ENCODE measurements around the gene SCN9A.
"Not testable (repeated sequence)": the region's sequence is repeated elsewhere in the genome, so short reads cannot be mapped to it uniquely, and the experiment has no call there.

The SCN9A gene

GRCh38 chr2:166373951-166374350 is 1.8 kb downstream of the SCN9A start:
- DNase-seq, result no peak

GRCh38 chr2:166373539-166373938 is 2.2 kb downstream of the SCN9A start:
- DNase-seq, result no peak

DNA sequence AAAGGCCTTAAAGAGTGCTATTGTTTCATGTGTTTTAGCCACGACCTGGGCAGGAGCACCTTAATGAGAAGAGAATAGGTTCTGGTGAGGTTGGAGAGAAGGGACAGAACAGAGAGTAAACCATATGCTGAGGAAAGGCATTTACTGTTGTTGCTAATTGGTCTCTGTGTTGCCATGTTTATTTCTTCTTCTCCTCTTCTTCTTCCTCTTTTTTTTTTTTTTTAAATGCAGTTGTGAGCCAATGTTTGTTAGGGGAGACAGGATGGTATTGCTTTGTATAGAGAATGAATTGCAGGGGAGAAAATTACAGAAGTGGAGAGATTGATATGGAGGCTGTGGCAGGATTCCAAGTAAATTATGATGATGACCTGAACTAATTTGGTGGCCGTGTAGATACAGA is 2.6 kb downstream of the SCN9A start:
- no peak for DNase-seq

- DNase-seq, result no peak
These were observed 3.7 kb downstream of the SCN9A start for GRCh38 chr2:166372046-166372445.

- DNase-seq, result no peak
These were observed 9.8 kb downstream of the SCN9A start for GRCh38 chr2:166365803-166366420.

GRCh38 chr2:166365239-166365638 is 10.5 kb downstream of the SCN9A start:
- no peak for DNase-seq

DNA sequence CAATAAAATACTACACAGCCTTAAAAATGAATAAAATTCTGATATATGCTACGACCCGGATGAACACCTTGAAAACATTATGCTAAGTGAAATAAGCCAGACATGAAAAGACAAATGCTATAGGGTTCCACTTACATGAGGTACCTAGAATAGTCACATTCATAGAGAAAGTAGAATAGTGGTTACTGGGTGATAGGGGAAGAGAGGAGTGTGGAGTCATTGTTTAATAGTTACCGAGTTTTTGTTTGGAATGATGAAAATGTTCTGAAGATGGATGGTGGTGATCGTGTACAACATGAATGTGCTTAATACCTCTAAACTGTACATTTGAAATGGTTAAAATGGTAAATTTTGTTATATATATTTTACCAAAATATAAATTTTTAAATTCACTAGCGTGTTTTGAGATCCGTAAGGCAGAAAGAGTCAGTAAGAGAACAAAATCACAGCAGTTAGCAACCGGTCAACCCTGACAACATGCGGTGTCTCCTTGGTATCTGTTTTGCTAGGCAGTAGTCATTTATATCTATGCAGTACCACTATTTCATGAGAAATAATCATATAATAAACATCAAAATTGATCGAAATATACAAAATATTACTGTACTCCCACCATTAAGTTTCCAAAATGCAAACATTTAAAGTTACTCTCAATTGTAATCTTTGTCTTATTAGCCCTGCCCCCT is 11.1 kb downstream of the SCN9A start:
- DNase-seq, result no peak

DNA sequence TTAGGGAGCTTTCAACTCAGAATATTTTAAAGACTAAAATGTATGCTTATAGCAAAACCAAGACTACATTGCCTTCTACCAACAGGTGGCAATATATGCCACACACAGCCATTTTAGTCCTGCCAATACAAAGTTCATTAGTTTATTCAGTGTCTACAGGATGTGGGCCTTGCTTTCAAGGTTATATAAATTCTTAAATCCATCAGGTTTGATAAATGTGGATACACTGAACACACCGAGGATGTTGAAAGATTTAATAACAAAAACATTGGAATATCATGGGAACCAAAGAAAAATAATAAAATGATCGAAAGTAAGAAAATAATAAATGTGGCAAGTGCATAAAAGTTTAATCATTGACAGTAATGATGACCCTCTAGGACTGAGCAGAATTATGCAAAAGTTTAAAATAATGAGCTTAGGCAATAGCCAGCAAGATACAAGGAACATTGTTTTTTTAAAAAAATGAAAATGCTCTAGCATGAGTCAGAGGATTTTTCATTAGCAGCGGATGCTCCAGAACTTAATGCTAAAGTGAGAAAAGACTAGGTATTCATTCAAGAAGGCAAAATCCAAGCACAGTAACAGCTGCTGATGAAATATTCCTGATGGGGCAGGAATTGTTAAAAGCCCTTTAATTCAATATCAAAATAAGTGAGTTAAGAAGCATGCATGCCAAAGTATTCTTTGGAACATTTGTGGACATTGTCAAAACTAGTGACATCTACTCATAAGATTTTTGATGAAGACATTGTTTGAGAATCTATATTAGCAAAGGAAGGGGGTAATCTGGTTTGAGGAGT is 14.2 kb downstream of the SCN9A start:
- no peak for DNase-seq

DNA sequence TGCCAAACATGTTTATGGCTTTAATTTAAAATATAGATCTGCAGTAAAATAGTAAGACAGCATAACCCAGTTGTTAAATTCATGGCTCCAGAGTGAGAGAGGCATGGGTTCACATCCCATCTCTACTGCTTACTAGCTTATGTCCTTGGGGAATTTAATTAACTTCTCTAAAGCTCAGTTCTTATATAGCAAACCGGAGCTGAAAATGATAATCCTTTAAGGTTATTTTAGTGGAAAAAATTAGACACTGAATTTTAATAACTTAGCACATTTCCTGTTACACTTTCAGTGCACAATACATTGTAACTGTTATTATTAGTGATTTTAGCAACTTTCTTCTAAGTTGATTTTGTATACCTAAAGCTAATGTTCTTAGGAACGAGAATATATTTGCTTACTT is 14.8 kb downstream of the SCN9A start:
- DNase-seq, result no peak

- no peak for DNase-seq
These were observed 15.3 kb downstream of the SCN9A start for GRCh38 chr2:166360426-166360825.

GRCh38 chr2:166357950-166358321 is 17.8 kb downstream of the SCN9A start:
- DNase-seq, result not testable (repeated sequence)

- DNase-seq, result no peak
These were observed 18.4 kb downstream of the SCN9A start for GRCh38 chr2:166357068-166357949.

- no peak for DNase-seq
These were observed 24.4 kb downstream of the SCN9A start for GRCh38 chr2:166351319-166351718.

- DNase-seq, result no peak
These were observed 25.2 kb downstream of the SCN9A start for GRCh38 chr2:166350525-166350924.

DNA sequence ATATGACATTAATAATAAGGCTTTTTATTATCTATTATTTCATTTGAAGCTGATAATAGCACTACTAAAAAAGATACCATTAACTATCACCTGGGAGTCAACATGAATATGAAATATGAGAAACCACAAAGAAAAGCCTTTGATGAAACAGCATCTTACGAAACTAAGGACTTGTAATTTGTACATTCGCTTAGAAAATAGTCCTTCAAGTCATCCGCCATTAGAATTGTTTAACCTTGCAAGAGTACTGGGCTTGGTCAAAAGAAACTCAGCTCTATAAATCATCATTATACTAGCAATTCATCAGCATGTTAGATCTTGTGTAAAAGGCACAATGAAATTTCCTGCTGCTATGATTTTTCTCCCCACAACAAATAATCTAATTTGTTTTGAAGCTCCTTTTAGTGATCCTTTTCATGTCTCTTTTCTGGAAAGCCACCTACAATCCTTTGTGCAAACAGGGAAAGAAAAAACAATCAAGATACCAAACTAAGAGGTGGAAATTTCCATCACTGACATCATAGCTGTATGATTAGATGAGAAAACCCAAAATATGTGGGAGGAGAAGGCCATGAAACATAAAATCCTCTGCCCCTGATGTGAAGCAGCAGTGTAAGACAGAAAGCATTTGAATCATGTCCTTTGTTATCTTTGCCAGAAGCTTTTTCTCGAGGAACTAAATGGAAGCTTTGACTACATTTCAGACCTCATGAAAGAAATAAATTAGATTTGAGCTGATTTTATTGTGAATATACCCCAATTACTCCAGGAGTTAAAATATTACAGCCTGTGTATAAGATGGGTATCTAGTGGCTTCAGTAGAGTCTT is 31.2 kb downstream of the SCN9A start:
- no peak for DNase-seq

DNA sequence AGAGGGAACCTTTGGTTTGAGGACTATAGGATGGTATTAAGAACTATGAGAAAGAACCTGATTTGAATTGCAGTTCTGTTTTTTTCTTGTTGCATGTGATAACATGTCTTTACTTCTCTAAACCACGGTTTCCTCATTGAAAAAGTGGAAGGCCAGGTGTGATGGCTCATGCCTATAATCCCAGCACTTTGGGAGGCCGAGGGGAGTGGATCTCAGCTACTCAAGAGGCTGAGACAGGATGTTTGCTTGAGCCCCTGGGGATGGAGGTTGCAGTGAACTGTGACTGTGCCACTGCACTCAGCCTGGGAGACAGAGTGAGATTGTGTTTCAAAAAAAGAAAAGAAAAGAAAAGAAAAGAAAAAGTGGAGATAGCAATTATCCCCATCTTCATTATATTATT is 32.3 kb downstream of the SCN9A start:
- no peak for DNase-seq

DNA sequence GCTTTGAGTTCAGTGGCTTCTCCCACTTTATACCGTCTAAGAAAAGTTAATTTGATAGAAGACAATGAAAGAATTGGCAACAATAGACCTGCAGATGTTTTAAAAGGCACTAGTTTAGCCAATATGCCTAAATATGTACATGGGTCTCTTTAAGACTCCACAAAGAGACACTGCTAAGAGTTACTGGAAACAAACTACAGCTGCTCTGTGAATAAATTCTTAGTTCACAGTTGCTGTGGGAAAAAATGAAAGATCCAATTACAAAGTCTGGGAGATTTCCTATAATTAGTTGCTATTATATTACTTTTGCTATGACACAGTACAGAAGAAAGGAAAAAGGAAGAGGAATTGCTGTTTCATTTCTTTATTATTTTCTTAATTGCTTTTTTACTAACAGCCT is 34.3 kb downstream of the SCN9A start:
- DNase-seq, result no peak

GRCh38 chr2:166338831-166339339 is 36.9 kb downstream of the SCN9A start:
- no peak for DNase-seq

- DNase-seq, result no peak
These were observed 37.8 kb downstream of the SCN9A start for GRCh38 chr2:166337932-166338331.

DNA sequence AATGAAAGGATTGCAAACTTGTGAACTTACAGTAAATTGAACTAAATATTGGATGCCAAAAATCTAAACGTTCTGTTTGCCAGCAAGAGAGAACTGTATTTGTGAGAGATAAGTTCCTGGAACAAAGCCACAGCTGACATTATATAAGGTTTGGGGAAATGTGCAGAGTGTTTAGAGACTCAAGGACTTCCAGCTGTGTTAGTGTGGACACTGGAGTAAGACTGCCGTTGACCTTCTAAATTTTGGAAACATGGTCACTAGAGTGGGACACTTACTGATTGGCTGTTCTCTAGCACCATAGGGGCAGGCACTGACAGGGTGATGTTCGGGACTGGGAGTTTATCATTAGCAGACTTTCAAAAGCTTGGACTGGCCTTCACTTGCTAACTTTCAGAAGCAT is 40.5 kb downstream of the SCN9A start:
- DNase-seq, result no peak

GRCh38 chr2:166334805-166335204 is 40.9 kb downstream of the SCN9A start:
- no peak for DNase-seq

- DNase-seq, result no peak
These were observed 41.9 kb downstream of the SCN9A start for GRCh38 chr2:166333801-166334200.

Measured in cortex of kidney (tissue), 1 donor.